Coronary artery (tissue), 2 donors: ENCODE results near the gene NDOR1.
A peak's percentile ranks its signal among the peaks of the same experiment; 100 is the strongest.

Source experiments
- DNase-seq: peaks from one replicate; pipeline ENCODE4 v3.0.0-alpha.2; 2017; ENCODE audit warnings: low spot score
- H3K27ac ChIP-seq, 2 donors: fragments of 200-600 bp; sonication (generic); one replicate each; pipeline ENCODE4 v1.5.1; 2016 to 2019
- H3K4me3 ChIP-seq: fragments of 200-600 bp; sonication (generic); 2 replicates; pipeline ENCODE4 v1.5.1; 2016; ENCODE audit warnings: mild to moderate bottlenecking, moderate library complexity
- TF ChIP-seq, protein P1 (sequence below): fragments of 200-600 bp; sonication (generic); IDR thresholded peaks from one replicate; pipeline ENCODE4 v1.5.1; 2019; ENCODE audit warnings: antibody characterized with exemption

NDOR1 gene

GRCh38 chr9:137250329-137251193, 45.1 kb downstream of the NDOR1 start:
- DNase-seq, result no peak

GRCh38 chr9:137251194-137251461, 45.6 kb downstream of the NDOR1 start, which contains the start of gene STPG3:
Gene STPG3 (plus strand): TSS chr9:137251286. CDS start chr9:137251287, 1 bp downstream.
- TF ChIP-seq, protein P1, sequence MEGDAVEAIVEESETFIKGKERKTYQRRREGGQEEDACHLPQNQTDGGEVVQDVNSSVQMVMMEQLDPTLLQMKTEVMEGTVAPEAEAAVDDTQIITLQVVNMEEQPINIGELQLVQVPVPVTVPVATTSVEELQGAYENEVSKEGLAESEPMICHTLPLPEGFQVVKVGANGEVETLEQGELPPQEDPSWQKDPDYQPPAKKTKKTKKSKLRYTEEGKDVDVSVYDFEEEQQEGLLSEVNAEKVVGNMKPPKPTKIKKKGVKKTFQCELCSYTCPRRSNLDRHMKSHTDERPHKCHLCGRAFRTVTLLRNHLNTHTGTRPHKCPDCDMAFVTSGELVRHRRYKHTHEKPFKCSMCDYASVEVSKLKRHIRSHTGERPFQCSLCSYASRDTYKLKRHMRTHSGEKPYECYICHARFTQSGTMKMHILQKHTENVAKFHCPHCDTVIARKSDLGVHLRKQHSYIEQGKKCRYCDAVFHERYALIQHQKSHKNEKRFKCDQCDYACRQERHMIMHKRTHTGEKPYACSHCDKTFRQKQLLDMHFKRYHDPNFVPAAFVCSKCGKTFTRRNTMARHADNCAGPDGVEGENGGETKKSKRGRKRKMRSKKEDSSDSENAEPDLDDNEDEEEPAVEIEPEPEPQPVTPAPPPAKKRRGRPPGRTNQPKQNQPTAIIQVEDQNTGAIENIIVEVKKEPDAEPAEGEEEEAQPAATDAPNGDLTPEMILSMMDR, result no peak
- Histone ChIP-seq H3K27ac (no peak within 1 kb of the TSS), H3K4me3 (no peak within 1 kb of the TSS)
- DNase-seq, result no peak

More at GRCh38 chr9:137250329-137251193, 45.1 kb downstream of the NDOR1 start:
- Histone ChIP-seq H3K4me3 (no peak overlapping the region), H3K27ac (no peak overlapping the region)
- TF ChIP-seq, protein P1, result no peak

- TF ChIP-seq, protein P1, result no peak
- DNase-seq, result no peak
- Histone ChIP-seq H3K27ac (no peak overlapping the region), H3K4me3 (no peak overlapping the region)
Observed at GRCh38 chr9:137251490-137252268, 46.2 kb downstream of the NDOR1 start.

DNA sequence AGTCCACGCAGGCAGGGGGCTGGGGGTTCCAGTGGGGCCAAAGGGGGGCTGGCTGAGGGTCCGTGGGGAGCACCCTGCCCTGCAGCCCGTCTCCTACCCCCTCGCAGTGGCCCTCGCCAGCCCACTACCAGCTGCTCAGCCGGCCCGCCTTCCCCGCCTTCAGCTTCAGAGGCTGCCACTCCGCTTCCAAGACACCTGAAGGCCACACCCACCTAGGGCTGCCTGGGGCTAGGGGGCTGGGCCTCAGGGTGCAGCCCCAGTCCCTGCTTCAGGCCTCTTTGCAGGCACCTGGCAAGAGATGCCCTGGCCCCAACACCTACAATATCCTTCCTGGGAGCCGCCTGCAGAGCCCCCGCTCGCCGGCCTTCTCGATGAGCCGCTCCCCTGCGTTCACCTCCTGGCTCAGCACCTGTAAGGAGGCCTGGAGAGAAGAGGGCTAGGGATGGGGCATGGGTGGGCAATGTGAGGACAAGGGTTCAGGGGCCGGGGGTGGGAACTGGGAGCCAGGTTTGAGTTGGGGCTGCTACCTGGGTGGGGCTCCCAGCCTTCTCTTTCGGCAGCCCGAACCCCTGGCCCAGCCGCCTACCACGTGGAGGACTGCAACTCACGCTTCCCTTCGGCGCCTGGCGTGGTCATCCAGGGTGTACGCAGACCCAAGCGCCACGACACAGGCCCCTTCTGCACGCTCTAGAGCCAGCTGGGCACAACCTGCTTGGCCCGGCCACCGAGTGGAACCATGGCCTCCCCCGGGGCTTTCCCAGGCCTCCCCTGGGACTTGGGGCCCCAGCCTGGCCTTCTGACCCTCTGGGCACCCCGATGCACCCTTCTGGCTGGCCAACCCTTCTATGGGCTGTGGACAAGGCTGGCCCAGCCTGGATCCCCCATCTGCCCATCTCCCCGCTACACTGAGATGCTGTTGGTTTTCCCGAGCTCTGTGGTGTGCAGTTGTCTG, 47.3 kb downstream of the NDOR1 start:
- no peak overlapping the region for H3K4me3 ChIP-seq
- TF ChIP-seq, protein P1, result no peak
- DNase-seq, result no peak
- no peak overlapping the region for H3K27ac ChIP-seq

- TF ChIP-seq, protein P1, result no peak
- Histone ChIP-seq H3K27ac (peak overlapping the region in 1 of 2 donors; percentile 81), H3K4me3 (peak overlapping the region; percentile 93)
- DNase-seq, result no peak
Observed at GRCh38 chr9:137253717-137254623, 48.5 kb downstream of the NDOR1 start.
